Gastroesophageal sphincter (tissue), 4 donors: ENCODE results near the gene CMYA5. TPM values are rescaled to one million over a fixed set of nuclear protein-coding genes. Genes with fewer than 3 reads are reported as not detected.

Source experiments
- ATAC-seq: fragments of 150-250 bp; one replicate; pipeline ENCODE4 v1.9.1; 2016; ENCODE audit warnings: mild to moderate bottlenecking, moderate library complexity
- H3K27ac ChIP-seq, 4 donors: fragments of 200-600 bp; sonication (generic) in 3 of 4; 1 replicate in 3 of 4; 2 replicates in 1 of 4; pipeline ENCODE4 v1.5.1; 2016 to 2019
- H3K27me3 ChIP-seq: fragments of 200-600 bp; sonication (generic); one replicate; pipeline ENCODE4 v1.5.1; 2019
- H3K36me3 ChIP-seq, 2 donors: fragments of 200-600 bp; sonication (generic); one replicate each; pipeline ENCODE4 v1.5.1; 2019; ENCODE audit warnings: control low read depth in 1 of 2
- H3K4me1 ChIP-seq, 3 donors: fragments of 200-600 bp; sonication (generic); 1 replicate in 2 of 3; 2 replicates in 1 of 3; pipeline ENCODE4 v1.5.1; 2016 to 2019; ENCODE audit warnings: control low read depth in 2 of 3
- H3K4me3 ChIP-seq, 2 donors: fragments of 200-600 bp; sonication (generic); one replicate each; pipeline ENCODE4 v1.5.1; 2019; ENCODE audit warnings: mild to moderate bottlenecking in 1 of 2, moderate library complexity in 1 of 2
- H3K9me3 ChIP-seq, 3 donors: fragments of 200-600 bp; sonication (generic); one replicate each; pipeline ENCODE4 v1.5.1; 2017 to 2019; ENCODE audit warnings: control low read depth in 2 of 3
- CTCF ChIP-seq, 4 experiments: fragments of 200-600 bp in 2 of 4; fragments of 450-650 bp in 2 of 4; sonication (generic) in 1 of 4; IDR thresholded peaks; one replicate each; pipeline ENCODE4 v1.5.1; 2017 to 2019; ENCODE audit warnings: antibody characterized with exemption in 4 of 4, mild to moderate bottlenecking in 2 of 4, moderate library complexity in 2 of 4
- EP300 ChIP-seq: sonication (generic); formaldehyde crosslinking; IDR thresholded peaks from one replicate; pipeline ENCODE4 v1.6.1; 2017; ENCODE audit warnings: antibody characterized with exemption, mild to moderate bottlenecking
- POLR2A ChIP-seq, 2 donors: fragments of 450-650 bp; IDR thresholded peaks; one replicate each; pipeline ENCODE4 v1.6.1; 2017; ENCODE audit warnings: antibody characterized with exemption in 2 of 2, mild to moderate bottlenecking in 2 of 2, moderate library complexity in 1 of 2
- POLR2AphosphoS5 ChIP-seq: sonication (generic); formaldehyde crosslinking; IDR thresholded peaks from one replicate; pipeline ENCODE4 v1.6.1; 2017; ENCODE audit warnings: antibody characterized with exemption
- WGBS, 2 donors: methylation state at CpG; one replicate each; pipeline ENCODE4 v1.1.5; 2018; ENCODE audit warnings: low coverage in 1 of 2; 5-methylcytosine and 5-hydroxymethylcytosine counted together
- total RNA-seq, 4 donors: library from RNA; depleted of rRNA; stranded (reverse); fragments of >200 nt; gene quantifications; one replicate each; pipeline ENCODE4 v1.1.0, GENCODE V29; 2016

CMYA5 gene
- total RNA-seq, 4 donors from 2014 or later = 3.2 to 11.3 (median 7.9) TPM

GRCh38 chr5:79803007-79803406 is 113.4 kb downstream of the CMYA5 start:
- TF ChIP-seq EP300 (no peak), CTCF (IDR thresholded peaks at IDR 0.05) (no peak), POLR2A (IDR thresholded peaks at IDR 0.05) (no peak), POLR2AphosphoS5 (no peak)
- ATAC-seq = no peak
- no peaks in the 10 kb centered on the region for H3K4me1 ChIP-seq
- no peak overlapping the region for H3K4me3 ChIP-seq
- no peaks in the 10 kb centered on the region for H3K27me3 ChIP-seq
- H3K36me3 ChIP-seq = peaks cover 0 to 20% of the 10 kb centered on the region in 2 donors
- WGBS, 2 donors = 63 to 72% methylated on average over 1 to 2 of the region's 2 CpGs
- H3K9me3 ChIP-seq = no peaks in the 10 kb centered on the region
- H3K27ac ChIP-seq = no peak overlapping the region

GRCh38 chr5:79806741-79807140 is 117.1 kb downstream of the CMYA5 start:
- no peak overlapping the region for H3K27ac ChIP-seq
- ATAC-seq = no peak
- TF ChIP-seq POLR2AphosphoS5 = no peak
- TF ChIP-seq POLR2A (IDR thresholded peaks at IDR 0.05) = no peak
- TF ChIP-seq CTCF (IDR thresholded peaks at IDR 0.05) = no peak
- no peak for TF ChIP-seq EP300
- H3K27me3 ChIP-seq = no peaks in the 10 kb centered on the region
- no peaks in the 10 kb centered on the region for H3K9me3 ChIP-seq
- H3K4me1 ChIP-seq = no peaks in the 10 kb centered on the region
- no peaks in the 10 kb centered on the region for H3K36me3 ChIP-seq
- 42 to 100% methylated on average over 1 to 3 of the region's 3 CpGs for WGBS, 2 donors
- no peak overlapping the region for H3K4me3 ChIP-seq

GRCh38 chr5:79809743-79810142 is 120.1 kb downstream of the CMYA5 start:
- no peaks in the 10 kb centered on the region for H3K27me3 ChIP-seq
- ATAC-seq = no peak
- TF ChIP-seq POLR2AphosphoS5 (no peak), POLR2A (IDR thresholded peaks at IDR 0.05) (no peak), EP300 (no peak), CTCF (IDR thresholded peaks at IDR 0.05) (no peak)
- H3K4me3 ChIP-seq = no peak overlapping the region
- no peaks in the 10 kb centered on the region for H3K36me3 ChIP-seq
- 64 to 68% methylated on average over 3 of the region's 3 CpGs for WGBS, 2 donors
- H3K9me3 ChIP-seq = no peaks in the 10 kb centered on the region
- no peak overlapping the region for H3K27ac ChIP-seq
- no peaks in the 10 kb centered on the region for H3K4me1 ChIP-seq

- Histone ChIP-seq H3K4me3 (no peak overlapping the region), H3K27me3 (no peaks in the 10 kb centered on the region), H3K9me3 (no peaks in the 10 kb centered on the region), H3K36me3 (no peaks in the 10 kb centered on the region), H3K4me1 (no peaks in the 10 kb centered on the region), H3K27ac (no peak overlapping the region)
- no peak for TF ChIP-seq POLR2AphosphoS5
- TF ChIP-seq CTCF (IDR thresholded peaks at IDR 0.05) = no peak
- TF ChIP-seq EP300 = no peak
- no peak for TF ChIP-seq POLR2A (IDR thresholded peaks at IDR 0.05)
- WGBS, 2 donors = 81 to 92% methylated on average over 2 of the region's 2 CpGs
- no peak for ATAC-seq
Observed at GRCh38 chr5:79811081-79811480, 121.4 kb downstream of the CMYA5 start.

- H3K4me3 ChIP-seq = no peak overlapping the region
- H3K27me3 ChIP-seq = no peaks in the 10 kb centered on the region
- H3K36me3 ChIP-seq = no peaks in the 10 kb centered on the region
- ATAC-seq = no peak
- 93 to 100% methylated on average over 2 to 3 of the region's 3 CpGs for WGBS, 2 donors
- H3K4me1 ChIP-seq = no peaks in the 10 kb centered on the region
- TF ChIP-seq CTCF (IDR thresholded peaks at IDR 0.05) = no peak
- TF ChIP-seq POLR2AphosphoS5 = no peak
- no peak for TF ChIP-seq EP300
- no peak for TF ChIP-seq POLR2A (IDR thresholded peaks at IDR 0.05)
- no peak overlapping the region for H3K27ac ChIP-seq
- H3K9me3 ChIP-seq = no peaks in the 10 kb centered on the region
Observed at GRCh38 chr5:79811904-79812303, 122.3 kb downstream of the CMYA5 start.
